ENCODE measurements around the gene FBXO41.

The FBXO41 gene

GRCh38 chr2:73259276-73259675 is 25.0 kb downstream of the FBXO41 start:
- Histone ChIP-seq H3K27ac (ENCODE audit: low read length) (no peak overlapping the region), H3K4me1 (ENCODE audit: control insufficient read depth in 1 of 2, insufficient read depth in 2 of 2, low read length in 2 of 2) (no peaks in the 10 kb centered on the region), H3K9me3 (ENCODE audit: control insufficient read depth in 1 of 2, low read length in 2 of 2) (no peaks in the 10 kb centered on the region), H3K36me3 (ENCODE audit: control insufficient read depth in 1 of 2, insufficient read depth in 2 of 2, low read length in 2 of 2) (peaks cover 3 to 8% of the 10 kb centered on the region in 2 donors), H3K4me3 (ENCODE audit: low read depth in 1 of 2, low read length in 2 of 2) (no peak overlapping the region), H3K27me3 (ENCODE audit: low read depth, low read length) (no peaks in the 10 kb centered on the region)

- H3K4me3 ChIP-seq (ENCODE audit: low read depth in 1 of 2, low read length in 2 of 2): no peak overlapping the region
- no peaks in the 10 kb centered on the region for H3K27me3 ChIP-seq (ENCODE audit: low read depth, low read length)
- no peaks in the 10 kb centered on the region for H3K4me1 ChIP-seq (ENCODE audit: control insufficient read depth in 1 of 2, insufficient read depth in 2 of 2, low read length in 2 of 2)
- H3K27ac ChIP-seq (ENCODE audit: low read length): no peak overlapping the region
- no peaks in the 10 kb centered on the region for H3K9me3 ChIP-seq (ENCODE audit: control insufficient read depth in 1 of 2, low read length in 2 of 2)
- peaks cover 7 to 12% of the 10 kb centered on the region in 2 donors for H3K36me3 ChIP-seq (ENCODE audit: control insufficient read depth in 1 of 2, insufficient read depth in 2 of 2, low read length in 2 of 2)
Observed at GRCh38 chr2:73258913-73259215, 25.4 kb downstream of the FBXO41 start.

- H3K36me3 ChIP-seq (ENCODE audit: control insufficient read depth in 1 of 2, insufficient read depth in 2 of 2, low read length in 2 of 2): peaks cover 12 to 16% of the 10 kb centered on the region in 2 donors
- H3K9me3 ChIP-seq (ENCODE audit: control insufficient read depth in 1 of 2, low read length in 2 of 2): no peaks in the 10 kb centered on the region
- no peak overlapping the region for H3K4me3 ChIP-seq (ENCODE audit: low read depth in 1 of 2, low read length in 2 of 2)
- H3K27ac ChIP-seq (ENCODE audit: low read length): no peak overlapping the region
- H3K4me1 ChIP-seq (ENCODE audit: control insufficient read depth in 1 of 2, insufficient read depth in 2 of 2, low read length in 2 of 2): no peaks in the 10 kb centered on the region
- H3K27me3 ChIP-seq (ENCODE audit: low read depth, low read length): no peaks in the 10 kb centered on the region
Observed at GRCh38 chr2:73258186-73258912, 25.9 kb downstream of the FBXO41 start.

GRCh38 chr2:73257425-73258125 is 26.7 kb downstream of the FBXO41 start:
- H3K27ac ChIP-seq (ENCODE audit: low read length): no peak overlapping the region
- no peaks in the 10 kb centered on the region for H3K9me3 ChIP-seq (ENCODE audit: control insufficient read depth in 1 of 2, low read length in 2 of 2)
- H3K4me3 ChIP-seq (ENCODE audit: low read depth in 1 of 2, low read length in 2 of 2): no peak overlapping the region
- H3K36me3 ChIP-seq (ENCODE audit: control insufficient read depth in 1 of 2, insufficient read depth in 2 of 2, low read length in 2 of 2): peaks cover 20 to 23% of the 10 kb centered on the region in 2 donors
- H3K27me3 ChIP-seq (ENCODE audit: low read depth, low read length): no peaks in the 10 kb centered on the region
- no peaks in the 10 kb centered on the region for H3K4me1 ChIP-seq (ENCODE audit: control insufficient read depth in 1 of 2, insufficient read depth in 2 of 2, low read length in 2 of 2)

DNA sequence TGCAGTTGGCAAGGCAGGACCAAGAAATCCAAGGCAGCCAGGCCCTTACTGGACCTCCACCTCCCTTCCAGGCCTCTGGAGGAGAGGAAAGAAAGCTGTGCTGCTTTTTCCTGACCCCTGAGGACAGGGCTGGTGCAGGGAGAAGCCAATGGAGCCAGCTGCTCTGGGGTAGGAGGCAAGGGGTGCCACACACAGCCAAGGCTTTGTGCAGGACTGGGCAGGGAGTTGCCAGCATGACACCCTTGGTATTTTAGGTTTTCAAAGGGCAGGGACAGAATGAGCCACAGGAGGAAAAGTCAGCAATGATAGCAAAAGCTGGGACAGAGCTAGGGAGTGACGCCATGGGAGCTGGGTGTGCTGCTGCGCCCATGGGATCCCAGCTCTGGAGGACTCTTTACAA is 27.3 kb downstream of the FBXO41 start:
- Histone ChIP-seq H3K27ac (ENCODE audit: low read length) (no peak overlapping the region), H3K9me3 (ENCODE audit: control insufficient read depth in 1 of 2, low read length in 2 of 2) (no peaks in the 10 kb centered on the region), H3K4me3 (ENCODE audit: low read depth in 1 of 2, low read length in 2 of 2) (no peak overlapping the region), H3K27me3 (ENCODE audit: low read depth, low read length) (no peaks in the 10 kb centered on the region), H3K4me1 (ENCODE audit: control insufficient read depth in 1 of 2, insufficient read depth in 2 of 2, low read length in 2 of 2) (no peaks in the 10 kb centered on the region), H3K36me3 (ENCODE audit: control insufficient read depth in 1 of 2, insufficient read depth in 2 of 2, low read length in 2 of 2) (peaks cover 23 to 24% of the 10 kb centered on the region in 2 donors)

DNA sequence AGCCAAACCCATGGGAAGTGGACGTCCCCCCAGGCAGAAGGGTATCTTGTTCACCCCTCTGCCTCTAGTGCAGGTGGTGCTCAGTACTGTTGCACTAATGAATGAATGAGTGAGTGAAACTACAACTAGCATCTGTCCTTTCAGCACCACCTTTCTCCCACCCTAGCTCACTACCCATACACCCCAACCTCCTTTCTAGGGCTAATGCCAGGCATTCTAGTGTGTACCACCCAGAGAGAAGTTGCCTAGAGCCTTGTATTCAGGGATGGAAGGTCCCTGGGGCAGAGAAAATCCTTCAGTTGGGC is 27.7 kb downstream of the FBXO41 start:
- no peaks in the 10 kb centered on the region for H3K9me3 ChIP-seq (ENCODE audit: control insufficient read depth in 1 of 2, low read length in 2 of 2)
- H3K36me3 ChIP-seq (ENCODE audit: control insufficient read depth in 1 of 2, insufficient read depth in 2 of 2, low read length in 2 of 2): peaks cover 24 to 27% of the 10 kb centered on the region in 2 donors
- H3K4me3 ChIP-seq (ENCODE audit: low read depth in 1 of 2, low read length in 2 of 2): no peak overlapping the region
- no peaks in the 10 kb centered on the region for H3K4me1 ChIP-seq (ENCODE audit: control insufficient read depth in 1 of 2, insufficient read depth in 2 of 2, low read length in 2 of 2)
- H3K27ac ChIP-seq (ENCODE audit: low read length): no peak overlapping the region
- no peaks in the 10 kb centered on the region for H3K27me3 ChIP-seq (ENCODE audit: low read depth, low read length)

- H3K27ac ChIP-seq (ENCODE audit: low read length): no peak overlapping the region
- H3K9me3 ChIP-seq (ENCODE audit: control insufficient read depth in 1 of 2, low read length in 2 of 2): no peaks in the 10 kb centered on the region
- no peaks in the 10 kb centered on the region for H3K27me3 ChIP-seq (ENCODE audit: low read depth, low read length)
- no peak overlapping the region for H3K4me3 ChIP-seq (ENCODE audit: low read depth in 1 of 2, low read length in 2 of 2)
- H3K4me1 ChIP-seq (ENCODE audit: control insufficient read depth in 1 of 2, insufficient read depth in 2 of 2, low read length in 2 of 2): no peaks in the 10 kb centered on the region
- H3K36me3 ChIP-seq (ENCODE audit: control insufficient read depth in 1 of 2, insufficient read depth in 2 of 2, low read length in 2 of 2): peaks cover 26 to 32% of the 10 kb centered on the region in 2 donors
Observed at GRCh38 chr2:73255907-73256617, 28.2 kb downstream of the FBXO41 start.

- no peaks in the 10 kb centered on the region for H3K27me3 ChIP-seq (ENCODE audit: low read depth, low read length)
- no peak overlapping the region for H3K4me3 ChIP-seq (ENCODE audit: low read depth in 1 of 2, low read length in 2 of 2)
- H3K36me3 ChIP-seq (ENCODE audit: control insufficient read depth in 1 of 2, insufficient read depth in 2 of 2, low read length in 2 of 2): peaks cover 35 to 42% of the 10 kb centered on the region in 2 donors
- H3K9me3 ChIP-seq (ENCODE audit: control insufficient read depth in 1 of 2, low read length in 2 of 2): no peaks in the 10 kb centered on the region
- H3K27ac ChIP-seq (ENCODE audit: low read length): no peak overlapping the region
- no peaks in the 10 kb centered on the region for H3K4me1 ChIP-seq (ENCODE audit: control insufficient read depth in 1 of 2, insufficient read depth in 2 of 2, low read length in 2 of 2)
Observed at GRCh38 chr2:73255007-73255644, 29.2 kb downstream of the FBXO41 start.

DNA sequence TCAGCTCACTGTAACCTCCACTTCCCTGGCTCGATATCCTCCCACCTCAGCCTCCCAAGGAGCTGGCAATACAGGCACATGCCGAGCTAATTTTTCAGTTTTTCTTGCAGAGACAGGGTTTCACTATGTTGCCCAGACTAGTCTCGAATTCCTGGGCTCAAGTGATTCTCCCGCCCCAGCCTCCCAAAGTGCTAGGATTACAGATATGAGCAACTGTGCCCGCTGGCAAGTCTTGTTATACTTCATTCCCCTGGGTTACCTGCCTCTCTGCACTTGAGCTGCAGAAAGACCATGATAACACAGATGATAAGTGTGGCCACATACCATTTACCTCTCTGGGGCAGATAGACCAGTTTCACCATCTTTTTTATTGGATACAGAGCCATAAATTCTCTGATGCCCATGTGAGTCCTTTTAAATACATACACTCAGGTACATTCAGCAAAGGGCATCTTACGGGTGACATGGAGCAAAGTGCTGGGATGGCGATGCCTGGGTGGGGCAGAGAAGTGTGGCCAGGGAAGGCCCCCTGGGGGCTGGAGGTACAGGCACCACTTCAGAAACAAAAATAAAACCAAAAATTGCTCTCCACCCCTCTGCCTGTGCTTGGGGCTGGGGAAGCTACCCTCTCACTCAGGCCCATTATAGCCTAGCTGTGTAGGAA is 29.8 kb downstream of the FBXO41 start:
- Histone ChIP-seq H3K4me3 (ENCODE audit: low read depth in 1 of 2, low read length in 2 of 2) (no peak overlapping the region), H3K27ac (ENCODE audit: low read length) (no peak overlapping the region), H3K4me1 (ENCODE audit: control insufficient read depth in 1 of 2, insufficient read depth in 2 of 2, low read length in 2 of 2) (peaks cover 0 to 2% of the 10 kb centered on the region in 2 donors), H3K27me3 (ENCODE audit: low read depth, low read length) (no peaks in the 10 kb centered on the region), H3K9me3 (ENCODE audit: control insufficient read depth in 1 of 2, low read length in 2 of 2) (no peaks in the 10 kb centered on the region), H3K36me3 (ENCODE audit: control insufficient read depth in 1 of 2, insufficient read depth in 2 of 2, low read length in 2 of 2) (peaks cover 42 to 48% of the 10 kb centered on the region in 2 donors)

DNA sequence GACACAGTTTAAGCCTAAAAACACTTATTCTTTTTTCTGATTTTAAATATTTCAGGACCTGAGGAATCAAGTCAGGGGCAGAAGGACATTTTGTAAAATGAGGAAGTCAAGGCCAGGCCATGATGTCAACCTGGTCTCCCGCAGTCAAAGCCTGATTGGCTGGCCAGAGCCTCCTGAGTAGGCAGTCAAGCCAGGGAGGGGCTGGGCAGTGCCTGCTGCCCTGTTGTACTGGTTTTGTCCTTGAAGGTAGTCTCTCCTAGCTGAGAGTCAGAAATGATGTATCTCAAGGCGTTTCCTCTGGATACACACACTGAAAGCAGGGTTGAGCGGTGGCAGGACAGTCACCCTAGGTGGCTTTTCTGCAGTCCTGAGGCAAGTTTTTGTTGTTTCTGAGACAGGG is 30.4 kb downstream of the FBXO41 start:
- H3K36me3 ChIP-seq (ENCODE audit: control insufficient read depth in 1 of 2, insufficient read depth in 2 of 2, low read length in 2 of 2): peaks cover 48 to 54% of the 10 kb centered on the region in 2 donors
- H3K27ac ChIP-seq (ENCODE audit: low read length): no peak overlapping the region
- no peak overlapping the region for H3K4me3 ChIP-seq (ENCODE audit: low read depth in 1 of 2, low read length in 2 of 2)
- H3K9me3 ChIP-seq (ENCODE audit: control insufficient read depth in 1 of 2, low read length in 2 of 2): no peaks in the 10 kb centered on the region
- H3K27me3 ChIP-seq (ENCODE audit: low read depth, low read length): no peaks in the 10 kb centered on the region
- peaks cover 0 to 5% of the 10 kb centered on the region in 2 donors for H3K4me1 ChIP-seq (ENCODE audit: control insufficient read depth in 1 of 2, insufficient read depth in 2 of 2, low read length in 2 of 2)

DNA sequence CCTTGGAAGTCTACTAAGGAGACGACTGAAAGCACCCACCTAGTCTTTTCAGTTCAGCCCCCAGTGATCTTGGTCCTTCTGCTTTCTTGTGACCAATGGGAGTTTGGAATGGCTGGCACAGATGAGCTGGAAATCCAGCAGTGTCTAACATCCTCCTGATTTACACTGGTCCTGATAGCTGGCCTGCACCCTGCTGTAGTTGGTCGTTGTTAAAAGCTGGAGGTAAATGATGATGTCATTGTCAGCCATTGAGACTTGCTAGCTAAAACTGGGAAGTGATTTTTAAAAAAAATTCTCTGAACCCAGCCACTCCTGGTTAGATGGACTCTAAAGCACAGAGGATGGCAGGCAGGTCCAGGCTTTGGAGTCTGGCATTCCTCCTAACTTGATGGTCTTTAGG is 30.9 kb downstream of the FBXO41 start:
- H3K4me1 ChIP-seq (ENCODE audit: control insufficient read depth in 1 of 2, insufficient read depth in 2 of 2, low read length in 2 of 2): peaks cover 0 to 5% of the 10 kb centered on the region in 2 donors
- no peak overlapping the region for H3K27ac ChIP-seq (ENCODE audit: low read length)
- peaks cover 53 to 57% of the 10 kb centered on the region in 2 donors for H3K36me3 ChIP-seq (ENCODE audit: control insufficient read depth in 1 of 2, insufficient read depth in 2 of 2, low read length in 2 of 2)
- H3K27me3 ChIP-seq (ENCODE audit: low read depth, low read length): no peaks in the 10 kb centered on the region
- H3K9me3 ChIP-seq (ENCODE audit: control insufficient read depth in 1 of 2, low read length in 2 of 2): no peaks in the 10 kb centered on the region
- no peak overlapping the region for H3K4me3 ChIP-seq (ENCODE audit: low read depth in 1 of 2, low read length in 2 of 2)
